K562 (cell line): ENCODE data around the gene TCAP. TPM values are rescaled to one million over a fixed set of nuclear protein-coding genes. Genes with fewer than 3 reads are reported as not detected.

Source experiments
- BRF1 ChIP-seq: IDR thresholded peaks from 3 replicates; pipeline ENCODE4 v1.6.1; 2011; ENCODE audit warnings: borderline replicate concordance, mild to moderate bottlenecking; ENCODE audit not compliant: insufficient read length; ENCODE audit errors: extremely low read depth
- DIDO1 ChIP-seq: fragments of 450-650 bp; IDR thresholded peaks from 2 replicates; pipeline ENCODE4 v1.6.1; 2016; ENCODE audit warnings: low read depth, missing biosample characterization, missing genetic modification characterization
- KLF6 ChIP-seq: fragments of 250-450 bp; sonication (Bioruptor Pico); IDR thresholded peaks from 2 replicates; pipeline ENCODE4 v1.4.0; 2020; ENCODE audit warnings: mild to moderate bottlenecking, moderate library complexity, borderline replicate concordance
- NELFE ChIP-seq: IDR thresholded peaks from 2 replicates; pipeline ENCODE4 v1.6.1; 2011; ENCODE audit warnings: mild to moderate bottlenecking; ENCODE audit not compliant: insufficient read depth, insufficient read length
- RUNX1 ChIP-seq: sonication (generic); IDR thresholded peaks from 2 replicates; pipeline ENCODE4 v1.6.1; 2016; ENCODE audit warnings: antibody characterized with exemption, low read depth
- SRSF9 ChIP-seq: fragments of 200-400 bp; formaldehyde crosslinking; IDR thresholded peaks from 2 replicates; pipeline ENCODE4 v1.6.1; 2017; ENCODE audit warnings: low read depth, low read length, borderline replicate concordance
- TARDBP ChIP-seq: fragments of 450-650 bp; IDR thresholded peaks from 2 replicates; pipeline ENCODE4 v1.6.1; 2016
- VEZF1 ChIP-seq: fragments of 200-800 bp; sonication (Bioruptor generic); IDR thresholded peaks from 2 replicates; pipeline ENCODE4 v1.6.1; 2017; ENCODE audit warnings: missing genetic modification characterization, missing compliant biosample characterization
- ZNF408 ChIP-seq: fragments of 250-450 bp; sonication (Bioruptor Pico); IDR thresholded peaks from 2 replicates; pipeline ENCODE4 v1.4.0; 2020; ENCODE audit warnings: low read depth, mild to moderate bottlenecking, moderate library complexity
- polyA plus RNA-seq, 8 experiments: library from polyadenylated mRNA; depleted of rRNA in 4 of 8; stranded (reverse) in 5 of 8; unstranded in 3 of 8; fragments of >200 nt; fragmentation: Nextera tagmentation in 2 of 8; fragmentation: Illumina TruSeq in 1 of 8; extraction: Ambion mirVana in 2 of 8; extraction: Trizol in 1 of 8; gene quantifications; 2 replicates each; pipeline versions ENCODE4 v1.2.1 to v1.2.3, GENCODE V29; 2011 to 2014; ENCODE audit warnings: inconsistent platforms in 1 of 8, missing spikeins in 1 of 8
- total RNA-seq, 7 experiments: library from RNA; depleted of rRNA in 6 of 7; stranded (reverse); fragments of >200 nt in 6 of 7; fragmentation: Illumina TruSeq in 2 of 7; extraction: Trizol in 2 of 7; gene quantifications; 2 replicates each; pipeline versions ENCODE4 v1.2.1 to v1.2.3, GENCODE V29; 2011 to 2021; ENCODE audit warnings: low replicate concordance in 1 of 7
- TF ChIP-seq, protein P1 (sequence below): fragments of 250-450 bp; sonication (Bioruptor Pico); IDR thresholded peaks from 2 replicates; pipeline ENCODE4 v1.5.0; 2020; ENCODE audit warnings: mild to moderate bottlenecking
- TF ChIP-seq, protein P2 (sequence below): fragments of 250-450 bp; sonication (Bioruptor Pico); IDR thresholded peaks from 2 replicates; pipeline ENCODE4 v1.9.0; 2021; ENCODE audit warnings: mild to moderate bottlenecking, inconsistent platforms

The TCAP gene
- total and polyA plus RNA-seq, 9 of the 15 experiments (the other 6 are each of a cell fraction or from before 2014, with no cell fraction given), result 0.33 to 1.4 (median 0.82) TPM; not detected in 2

DNA sequence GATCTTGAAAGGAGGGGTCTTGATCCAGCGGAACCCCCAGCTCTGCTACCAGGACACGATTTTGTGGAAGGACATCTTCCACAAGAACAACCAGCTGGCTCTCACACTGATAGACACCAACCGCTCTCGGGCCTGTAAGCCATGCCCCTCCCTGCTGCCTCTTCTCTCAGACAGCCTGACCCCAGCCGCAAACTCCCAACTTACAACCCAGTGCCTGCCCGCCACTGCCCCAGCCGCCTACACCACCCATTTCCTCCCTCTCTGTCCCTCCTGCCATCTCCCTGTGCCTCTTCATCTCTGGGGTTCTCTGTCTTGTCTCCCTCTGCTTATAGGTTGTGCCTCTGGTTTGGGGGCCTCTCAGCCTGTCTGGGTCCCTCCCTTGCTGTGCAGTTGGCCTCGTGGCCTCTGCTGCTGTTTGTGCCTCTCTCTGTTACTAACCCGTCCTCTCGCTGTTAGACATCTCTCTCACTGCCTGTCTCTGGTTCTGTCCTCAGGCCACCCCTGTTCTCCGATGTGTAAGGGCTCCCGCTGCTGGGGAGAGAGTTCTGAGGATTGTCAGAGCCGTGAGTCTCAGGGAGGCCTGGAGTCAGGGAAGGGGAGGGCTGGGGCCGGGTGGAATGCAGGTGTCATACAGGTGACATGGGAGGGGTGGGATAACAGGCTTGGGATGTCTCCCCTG is 44.3 kb downstream of the TCAP start (continued):
- TF ChIP-seq, protein P1, sequence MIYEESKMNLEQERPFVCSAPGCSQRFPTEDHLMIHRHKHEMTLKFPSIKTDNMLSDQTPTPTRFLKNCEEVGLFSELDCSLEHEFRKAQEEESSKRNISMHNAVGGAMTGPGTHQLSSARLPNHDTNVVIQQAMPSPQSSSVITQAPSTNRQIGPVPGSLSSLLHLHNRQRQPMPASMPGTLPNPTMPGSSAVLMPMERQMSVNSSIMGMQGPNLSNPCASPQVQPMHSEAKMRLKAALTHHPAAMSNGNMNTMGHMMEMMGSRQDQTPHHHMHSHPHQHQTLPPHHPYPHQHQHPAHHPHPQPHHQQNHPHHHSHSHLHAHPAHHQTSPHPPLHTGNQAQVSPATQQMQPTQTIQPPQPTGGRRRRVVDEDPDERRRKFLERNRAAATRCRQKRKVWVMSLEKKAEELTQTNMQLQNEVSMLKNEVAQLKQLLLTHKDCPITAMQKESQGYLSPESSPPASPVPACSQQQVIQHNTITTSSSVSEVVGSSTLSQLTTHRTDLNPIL, result no peak
- TF ChIP-seq RUNX1 (no peak), VEZF1 (no peak), TARDBP (no peak), SRSF9 (no peak), ZNF408 (no peak), NELFE (no peak), KLF6 (no peak), BRF1 (no peak), DIDO1 (tag) (no peak)
- TF ChIP-seq, protein P2, sequence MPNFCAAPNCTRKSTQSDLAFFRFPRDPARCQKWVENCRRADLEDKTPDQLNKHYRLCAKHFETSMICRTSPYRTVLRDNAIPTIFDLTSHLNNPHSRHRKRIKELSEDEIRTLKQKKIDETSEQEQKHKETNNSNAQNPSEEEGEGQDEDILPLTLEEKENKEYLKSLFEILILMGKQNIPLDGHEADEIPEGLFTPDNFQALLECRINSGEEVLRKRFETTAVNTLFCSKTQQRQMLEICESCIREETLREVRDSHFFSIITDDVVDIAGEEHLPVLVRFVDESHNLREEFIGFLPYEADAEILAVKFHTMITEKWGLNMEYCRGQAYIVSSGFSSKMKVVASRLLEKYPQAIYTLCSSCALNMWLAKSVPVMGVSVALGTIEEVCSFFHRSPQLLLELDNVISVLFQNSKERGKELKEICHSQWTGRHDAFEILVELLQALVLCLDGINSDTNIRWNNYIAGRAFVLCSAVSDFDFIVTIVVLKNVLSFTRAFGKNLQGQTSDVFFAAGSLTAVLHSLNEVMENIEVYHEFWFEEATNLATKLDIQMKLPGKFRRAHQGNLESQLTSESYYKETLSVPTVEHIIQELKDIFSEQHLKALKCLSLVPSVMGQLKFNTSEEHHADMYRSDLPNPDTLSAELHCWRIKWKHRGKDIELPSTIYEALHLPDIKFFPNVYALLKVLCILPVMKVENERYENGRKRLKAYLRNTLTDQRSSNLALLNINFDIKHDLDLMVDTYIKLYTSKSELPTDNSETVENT (CRISPR knock-in tag), result no peak
